A673 (cell line): ENCODE data around the gene IL1RAP. TPM values are rescaled to one million over a fixed set of nuclear protein-coding genes. Genes with fewer than 3 reads are reported as not detected.

Source experiments
- BruUV-seq: library from RNA; stranded (reverse); fragments of 400-500 nt; replicated peaks from 2 replicates; lab custom pipeline; 2021; lab: Mats Ljungman, UMichigan
- CTCF ChIA-PET: fragments of 300-600 bp; sonication (Branson Sonifier 250); formaldehyde crosslinking; loops from one replicate; lab custom pipeline; 2022; ENCODE audit warnings: antibody characterized with exemption; lab: Charles Lee
- POLR2A ChIA-PET: fragments of 300-600 bp; sonication (Branson Sonifier 250); formaldehyde crosslinking; loops from one replicate; lab custom pipeline; 2022; ENCODE audit warnings: antibody characterized with exemption; ENCODE audit not compliant: low non-redundant PET; lab: Charles Lee
- DNase-seq: peaks from one replicate; pipeline ENCODE4 v3.0.0-alpha.2; 2015; ENCODE audit warnings: low spot score
- H3K27ac ChIP-seq: fragments of 200-600 bp; sonication (generic); 2 replicates; pipeline ENCODE4 v1.5.1; 2016; ENCODE audit warnings: mixed run types, low read depth, mild to moderate bottlenecking, mixed read lengths, antibody characterized with exemption, low read length; ENCODE audit not compliant: poor library complexity, severe bottlenecking
- H3K27me3 ChIP-seq: fragments of 200-600 bp; sonication (generic); replicated peaks from 2 replicates; pipeline ENCODE4 v1.6.1; 2017; ENCODE audit warnings: mixed run types, low read depth, mild to moderate bottlenecking, mixed read lengths, antibody characterized with exemption, low read length; ENCODE audit not compliant: insufficient read depth, poor library complexity
- H3K36me3 ChIP-seq: fragments of 200-600 bp; sonication (generic); 2 replicates; pipeline ENCODE4 v1.6.1; 2016; ENCODE audit warnings: mixed run types, mild to moderate bottlenecking, mixed read lengths, antibody characterized with exemption, low read length; ENCODE audit not compliant: insufficient read depth, poor library complexity, severe bottlenecking
- H3K4me1 ChIP-seq: fragments of 200-600 bp; sonication (generic); 2 replicates; pipeline ENCODE4 v1.6.1; 2017; ENCODE audit warnings: mixed run types, mild to moderate bottlenecking, mixed read lengths, antibody characterized with exemption, low read length; ENCODE audit not compliant: insufficient read depth, poor library complexity, severe bottlenecking
- H3K4me3 ChIP-seq: fragments of 200-600 bp; sonication (generic); 2 replicates; pipeline ENCODE4 v1.5.1; 2016; ENCODE audit warnings: low read depth, mixed run types, mild to moderate bottlenecking, mixed read lengths, low read length; ENCODE audit not compliant: poor library complexity, severe bottlenecking
- H3K9me3 ChIP-seq: fragments of 200-600 bp; sonication (generic); 2 replicates; pipeline ENCODE4 v1.6.1; 2016; ENCODE audit warnings: mixed run types, low read depth, mild to moderate bottlenecking, mixed read lengths, antibody characterized with exemption, low read length; ENCODE audit not compliant: poor library complexity, severe bottlenecking
- EZH2 ChIP-seq: fragments of 200-600 bp; sonication (generic); IDR thresholded peaks from 2 replicates; pipeline ENCODE4 v1.6.1; 2017; ENCODE audit warnings: borderline replicate concordance, low read depth, mild to moderate bottlenecking, mixed read lengths, antibody characterized with exemption, low read length; ENCODE audit not compliant: poor library complexity, severe bottlenecking
- intact Hi-C: fragments of 100-400 bp; cut with micrococcal nuclease; formaldehyde crosslinking; loops from one replicate; pipeline ENCODE4 v1.10.0; 2022; ENCODE audit not compliant: unreplicated experiment
- total RNA-seq: library from RNA; stranded (reverse); gene quantifications from 2 replicates; pipeline ENCODE4 v1.2.3, GENCODE V29; 2021
- TF ChIP-seq, protein P1 (sequence below): fragments of 300-800, 200-600 bp; sonication (generic); conservative IDR thresholded peaks from 2 replicates; pipeline ENCODE4 v1.5.1; 2017; ENCODE audit warnings: low read depth, mild to moderate bottlenecking, antibody characterized with exemption, low read length, moderate library complexity, mixed read lengths

The IL1RAP gene
- total RNA-seq, 1 experiment from 2014 or later, result 207 TPM

DNA sequence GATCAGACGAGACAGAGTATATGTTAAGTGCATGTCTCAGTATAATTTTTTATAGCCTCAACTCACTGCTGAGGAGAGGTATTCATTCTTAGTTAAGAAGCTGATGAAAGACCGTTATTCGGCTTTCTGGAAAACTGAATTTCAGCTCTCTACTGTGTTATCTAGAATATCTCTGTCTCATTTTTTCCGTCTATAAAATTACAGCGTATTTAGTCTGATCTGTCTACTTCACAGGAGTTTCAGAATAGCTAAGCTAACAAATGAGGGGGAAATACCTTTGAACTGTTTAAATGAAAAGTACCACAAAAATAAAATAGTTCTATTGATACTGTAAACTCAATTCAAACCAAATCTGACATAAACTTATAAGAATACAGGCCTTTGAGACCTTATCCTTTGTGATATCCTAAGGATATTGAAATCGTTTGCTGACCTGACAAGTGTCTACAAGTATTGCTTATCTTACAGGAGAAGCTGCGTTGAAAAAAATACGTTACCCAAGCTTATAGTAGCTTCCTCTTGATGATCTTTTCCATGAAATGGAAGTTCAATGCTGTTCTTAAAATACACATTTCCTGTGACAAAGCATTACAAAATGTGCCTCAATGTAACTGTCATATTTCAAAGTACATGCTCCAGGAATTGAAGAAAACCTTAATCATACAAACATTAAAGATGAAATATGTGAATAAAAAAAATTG lies 104.6 kb downstream of the IL1RAP start:
- no peak overlapping the region for H3K4me3 ChIP-seq
- no peaks in the 10 kb centered on the region for H3K27me3 ChIP-seq
- BruUV-seq, result no TSS peak
- H3K4me1 ChIP-seq, result peaks cover 41% of the 10 kb centered on the region
- no peaks in the 10 kb centered on the region for H3K9me3 ChIP-seq
- no peak for TF ChIP-seq EZH2
- TF ChIP-seq, protein P1, sequence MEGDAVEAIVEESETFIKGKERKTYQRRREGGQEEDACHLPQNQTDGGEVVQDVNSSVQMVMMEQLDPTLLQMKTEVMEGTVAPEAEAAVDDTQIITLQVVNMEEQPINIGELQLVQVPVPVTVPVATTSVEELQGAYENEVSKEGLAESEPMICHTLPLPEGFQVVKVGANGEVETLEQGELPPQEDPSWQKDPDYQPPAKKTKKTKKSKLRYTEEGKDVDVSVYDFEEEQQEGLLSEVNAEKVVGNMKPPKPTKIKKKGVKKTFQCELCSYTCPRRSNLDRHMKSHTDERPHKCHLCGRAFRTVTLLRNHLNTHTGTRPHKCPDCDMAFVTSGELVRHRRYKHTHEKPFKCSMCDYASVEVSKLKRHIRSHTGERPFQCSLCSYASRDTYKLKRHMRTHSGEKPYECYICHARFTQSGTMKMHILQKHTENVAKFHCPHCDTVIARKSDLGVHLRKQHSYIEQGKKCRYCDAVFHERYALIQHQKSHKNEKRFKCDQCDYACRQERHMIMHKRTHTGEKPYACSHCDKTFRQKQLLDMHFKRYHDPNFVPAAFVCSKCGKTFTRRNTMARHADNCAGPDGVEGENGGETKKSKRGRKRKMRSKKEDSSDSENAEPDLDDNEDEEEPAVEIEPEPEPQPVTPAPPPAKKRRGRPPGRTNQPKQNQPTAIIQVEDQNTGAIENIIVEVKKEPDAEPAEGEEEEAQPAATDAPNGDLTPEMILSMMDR, result no peak
- peak overlapping the region; percentile 28 for H3K27ac ChIP-seq
- DNase-seq, result no peak
- CTCF ChIA-PET, result no interaction called here
- H3K36me3 ChIP-seq, result peaks cover 50% of the 10 kb centered on the region
- POLR2A ChIA-PET, result interaction anchor here (0.6 kb wide), 1 partner anchor 82 kb away, joined by 3 read pairs; no protein-coding TSS in a partner anchor
- intact Hi-C loops, result no loop called here

DNA sequence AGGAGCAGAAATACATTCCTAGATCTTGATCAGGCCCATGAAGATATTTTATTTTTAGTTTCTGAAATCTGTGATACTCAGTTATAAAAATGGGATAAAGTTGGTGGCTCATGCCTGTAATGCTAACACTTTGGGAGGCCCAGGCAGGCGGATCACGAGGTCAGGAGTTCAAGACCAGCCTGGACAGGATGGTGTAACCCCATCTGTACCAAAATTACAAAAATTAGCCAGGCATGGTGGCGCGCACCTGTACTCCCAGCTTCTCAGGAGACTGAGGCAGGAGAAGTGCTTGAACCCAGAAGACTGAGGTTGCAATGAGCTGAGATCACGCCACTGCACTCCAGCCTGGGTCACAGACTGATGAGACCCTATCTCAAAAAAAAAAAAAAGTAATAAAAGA lies 105.5 kb downstream of the IL1RAP start:
- no TSS peak for BruUV-seq
- H3K9me3 ChIP-seq, result no peaks in the 10 kb centered on the region
- H3K4me3 ChIP-seq, result no peak overlapping the region
- ChIA-PET CTCF (no interaction called here), POLR2A (interaction anchor here (0.6 kb wide), 1 partner anchor 22 kb away, joined by 3 read pairs; no protein-coding TSS in a partner anchor)
- no peaks in the 10 kb centered on the region for H3K27me3 ChIP-seq
- peaks cover 41% of the 10 kb centered on the region for H3K4me1 ChIP-seq
- H3K36me3 ChIP-seq, result peaks cover 53% of the 10 kb centered on the region
- H3K27ac ChIP-seq, result no peak overlapping the region
- DNase-seq, result no peak
- no peak for TF ChIP-seq EZH2
- TF ChIP-seq, protein P1, result no peak
- intact Hi-C loops, result no loop called here

DNA sequence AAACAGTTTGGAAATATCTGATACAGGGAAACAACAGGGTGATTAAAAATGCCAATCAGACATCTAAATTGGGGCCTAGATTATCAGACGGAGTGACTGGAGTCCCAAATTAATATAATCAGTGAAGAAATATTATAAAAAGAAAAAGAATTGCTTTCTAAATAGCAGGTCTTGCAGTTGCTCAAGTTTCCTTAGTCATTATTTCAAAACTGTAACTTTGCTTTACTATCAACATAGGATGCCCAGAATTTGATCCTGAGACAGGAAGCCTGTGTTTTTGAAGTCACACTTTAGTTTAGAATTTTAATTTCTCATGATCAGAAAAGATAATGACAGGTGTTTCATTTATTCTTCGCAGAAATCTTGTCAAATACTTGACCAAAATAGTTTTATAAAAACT lies 105.9 kb downstream of the IL1RAP start:
- peaks cover 41% of the 10 kb centered on the region for H3K4me1 ChIP-seq
- intact Hi-C loops, result no loop called here
- ChIA-PET CTCF (no interaction called here), POLR2A (interaction anchor here (0.6 kb wide), 1 partner anchor 23 kb away, joined by 3 read pairs; no protein-coding TSS in a partner anchor)
- peaks cover 57% of the 10 kb centered on the region for H3K36me3 ChIP-seq
- TF ChIP-seq, protein P1, result no peak
- no peak for TF ChIP-seq EZH2
- H3K27ac ChIP-seq, result no peak overlapping the region
- no peak for DNase-seq
- no peaks in the 10 kb centered on the region for H3K9me3 ChIP-seq
- BruUV-seq, result no TSS peak
- H3K4me3 ChIP-seq, result no peak overlapping the region
- H3K27me3 ChIP-seq, result no peaks in the 10 kb centered on the region
